NCI-H226 (cell line): ENCODE data around the gene F7.
A peak's percentile ranks its signal among the peaks of the same experiment; 100 is the strongest.
"Not testable (repeated sequence)": the region's sequence is repeated elsewhere in the genome, so short reads cannot be mapped to it uniquely, and the experiment has no call there.

Experiments
- DNase-seq: peaks from one replicate; pipeline ENCODE4 v3.0.0-alpha.2; 2015

The F7 gene

GRCh38 chr13:113073942-113074341 lies 31.6 kb upstream of the F7 start:
- DNase-seq = no peak

GRCh38 chr13:113074401-113074800 lies 31.2 kb upstream of the F7 start:
- DNase-seq = no peak

- DNase-seq = no peak
Measured at GRCh38 chr13:113074876-113075275, 30.7 kb upstream of the F7 start.

- no peak for DNase-seq
Measured at GRCh38 chr13:113075711-113076110, 29.9 kb upstream of the F7 start.

- DNase-seq = no peak
Measured at GRCh38 chr13:113076681-113077401, 28.8 kb upstream of the F7 start.

GRCh38 chr13:113077566-113077952 lies 28.0 kb upstream of the F7 start:
- DNase-seq = no peak

GRCh38 chr13:113077953-113078901 lies 27.4 kb upstream of the F7 start:
- DNase-seq = no peak

GRCh38 chr13:113078902-113079780 lies 26.4 kb upstream of the F7 start:
- DNase-seq = no peak

- DNase-seq = not testable (repeated sequence)
Measured at GRCh38 chr13:113079781-113080080, 25.9 kb upstream of the F7 start.

- no peak for DNase-seq
Measured at GRCh38 chr13:113080361-113080831, 25.2 kb upstream of the F7 start.

GRCh38 chr13:113080901-113081521 lies 24.6 kb upstream of the F7 start:
- no peak for DNase-seq

GRCh38 chr13:113082198-113083021 lies 23.2 kb upstream of the F7 start:
- DNase-seq = no peak

- DNase-seq = no peak
Measured at GRCh38 chr13:113083022-113083373, 22.6 kb upstream of the F7 start.

- DNase-seq = peak; percentile 16
Measured at GRCh38 chr13:113083402-113084061, 22.1 kb upstream of the F7 start.

GRCh38 chr13:113084094-113084942 lies 21.3 kb upstream of the F7 start:
- DNase-seq = no peak

GRCh38 chr13:113084943-113085540 lies 20.5 kb upstream of the F7 start:
- DNase-seq = no peak

GRCh38 chr13:113086031-113086750 lies 19.4 kb upstream of the F7 start:
- no peak for DNase-seq

- DNase-seq = no peak
Measured at GRCh38 chr13:113086991-113087922, 18.3 kb upstream of the F7 start.
